GM12878 (cell line): ENCODE measurements around the gene KIF6. TPM values are rescaled to one million over a fixed set of nuclear protein-coding genes. Genes with fewer than 3 reads are reported as not detected.
A peak's percentile ranks its signal among the peaks of the same experiment; 100 is the strongest.
"Not testable (repeated sequence)": the region's sequence is repeated elsewhere in the genome, so short reads cannot be mapped to it uniquely, and the experiment has no call there.

Experiments
- ATAC-seq: fragments of 200-7000 bp; cut with Tn5 transposase; 3 replicates; pipeline ENCODE4 v1.9.1; 2020; ENCODE audit warnings: mild to moderate bottlenecking, moderate library complexity
- BruUV-seq: library from RNA; stranded (reverse); fragments of 400-500 nt; replicated peaks from 2 replicates; lab custom pipeline; 2021; lab: Mats Ljungman, UMichigan
- CTCF ChIA-PET: fragments of 300-600 bp; sonication (Branson Sonifier 250); formaldehyde crosslinking; extraction: SDS; loops from one replicate; lab custom pipeline; 2021; ENCODE audit warnings: inconsistent platforms; lab: Yijun Ruan, JAX
- POLR2A ChIA-PET: fragments of 350-600 bp; formaldehyde crosslinking; extraction: SDS; loops from one replicate; lab custom pipeline; 2021; ENCODE audit warnings: inconsistent platforms; lab: Charles Lee
- RAD21 ChIA-PET: fragments of 300-600 bp; sonication (Branson Sonifier 250); formaldehyde crosslinking; loops from one replicate; lab custom pipeline; 2023; ENCODE audit warnings: antibody characterized with exemption; ENCODE audit not compliant: unreplicated experiment; lab: Charles Lee
- SMC1A ChIA-PET: fragments of 300-600 bp; sonication (Branson Sonifier 250); formaldehyde crosslinking; loops from one replicate; lab custom pipeline; 2023; ENCODE audit not compliant: unreplicated experiment, uncharacterized antibody; lab: Charles Lee
- DNase-seq: peaks from one replicate; pipeline ENCODE4 v3.0.0-alpha.2; 2011; ENCODE audit warnings: low read depth, low spot score
- FAIRE-seq: peaks from 3 replicates; lab custom pipeline; 2011; peaks lifted over from hg19 to GRCh38; lab: Jason Lieb, UNC
- H2AFZ ChIP-seq: 2 replicates; pipeline ENCODE4 v1.6.0; 2011; ENCODE audit warnings: low read depth, low read length, control low read depth; ENCODE audit not compliant: control insufficient read depth
- H3K27ac ChIP-seq: 2 replicates; pipeline ENCODE4 v1.5.1; 2011; ENCODE audit warnings: control low read depth; ENCODE audit not compliant: control insufficient read depth, insufficient read depth
- H3K27me3 ChIP-seq, 2 experiments: replicated peaks in 1 of 2; 2 replicates each; pipeline versions ENCODE4 v1.6.0 to v1.6.1; 2011; ENCODE audit warnings: low read length in 1 of 2; ENCODE audit not compliant: control insufficient read depth in 2 of 2, insufficient read depth in 2 of 2
- H3K36me3 ChIP-seq, 2 experiments: 2 replicates each; pipeline ENCODE4 v1.5.1; 2011; ENCODE audit warnings: low read length in 1 of 2; ENCODE audit not compliant: control insufficient read depth in 2 of 2, insufficient read depth in 2 of 2
- H3K4me1 ChIP-seq: 2 replicates; pipeline ENCODE4 v1.6.1; 2011; ENCODE audit warnings: mild to moderate bottlenecking, low read length, moderate library complexity, mixed read lengths; ENCODE audit not compliant: control insufficient read depth, insufficient read depth
- H3K4me2 ChIP-seq: 2 replicates; pipeline ENCODE4 v1.6.0; 2011; ENCODE audit warnings: control low read depth; ENCODE audit not compliant: control insufficient read depth, insufficient read depth
- H3K4me3 ChIP-seq: fragments of 200-600 bp; sonication (generic); 2 replicates; pipeline ENCODE4 v1.5.1; 2016
- H3K79me2 ChIP-seq: 2 replicates; pipeline ENCODE4 v1.6.0; 2011; ENCODE audit warnings: low read length; ENCODE audit not compliant: control insufficient read depth, insufficient read depth
- H3K9ac ChIP-seq: 2 replicates; pipeline ENCODE4 v1.8.0; 2011; ENCODE audit warnings: low read length, control low read depth, mixed read lengths; ENCODE audit not compliant: control insufficient read depth, insufficient read depth
- H3K9me3 ChIP-seq: replicated peaks from 3 replicates; pipeline ENCODE4 v1.5.1; 2011; ENCODE audit warnings: mild to moderate bottlenecking, low read length; ENCODE audit not compliant: control insufficient read depth, insufficient read depth
- H4K20me1 ChIP-seq: 2 replicates; pipeline ENCODE4 v1.6.0; 2011; ENCODE audit not compliant: control insufficient read depth, insufficient read depth
- CEBPZ ChIP-seq: fragments of 150-350 bp; IDR thresholded peaks from 2 replicates; pipeline ENCODE4 v1.6.1; 2016; ENCODE audit warnings: low read depth, low read length
- ESRRA ChIP-seq: IDR thresholded peaks from 2 replicates; pipeline ENCODE4 v1.6.1; 2012; ENCODE audit warnings: mild to moderate bottlenecking, low read length, improper control_type of control experiment
- EZH2 ChIP-seq: IDR thresholded peaks from 2 replicates; pipeline ENCODE4 v1.6.1; 2012; ENCODE audit warnings: low read depth, mild to moderate bottlenecking, control low read depth, inconsistent platforms, low read length, borderline replicate concordance; ENCODE audit not compliant: control insufficient read depth
- JUNB ChIP-seq: IDR thresholded peaks from 2 replicates; pipeline ENCODE4 v1.6.1; 2016; ENCODE audit warnings: antibody characterized with exemption, mild to moderate bottlenecking
- MYC ChIP-seq: IDR thresholded peaks from 2 replicates; pipeline ENCODE4 v1.6.1; 2011; ENCODE audit warnings: mild to moderate bottlenecking, low read length, moderate library complexity, inconsistent platforms; ENCODE audit not compliant: insufficient read depth, insufficient replicate concordance, insufficient read length, severe bottlenecking
- RAD21 ChIP-seq: IDR thresholded peaks from 2 replicates; pipeline ENCODE4 v1.6.1; 2011; ENCODE audit warnings: mild to moderate bottlenecking, low read depth, low read length, moderate library complexity; ENCODE audit not compliant: insufficient read depth
- SPI1 ChIP-seq: IDR thresholded peaks from 2 replicates; pipeline ENCODE4 v1.6.1; 2011; ENCODE audit warnings: low read depth, mild to moderate bottlenecking, low read length, moderate library complexity, borderline replicate concordance; ENCODE audit not compliant: insufficient read depth
- SUPT20H ChIP-seq: IDR thresholded peaks from 2 replicates; pipeline ENCODE4 v1.6.1; 2011; ENCODE audit warnings: low read depth, mild to moderate bottlenecking, low read length, moderate library complexity, borderline replicate concordance; ENCODE audit not compliant: control insufficient read depth
- ZNF217 ChIP-seq: fragments of 450-650 bp; IDR thresholded peaks from 2 replicates; pipeline ENCODE4 v1.6.1; 2017; ENCODE audit warnings: antibody characterized with exemption, mild to moderate bottlenecking
- WGBS: methylation state at CpG from one replicate; pipeline ENCODE4 v1.1.6; 2016; ENCODE audit warnings: low lambda C conversion rate; ENCODE audit not compliant: insufficient replicate concordance, insufficient coverage; ENCODE audit errors: missing lambda C conversion rate; 5-methylcytosine and 5-hydroxymethylcytosine counted together
- in situ Hi-C: fragments of 300-500 bp; cut with MboI; formaldehyde crosslinking; loops from 9 replicates; pipeline ENCODE4 v1.14.3; 2018; ENCODE audit warnings: mixed read lengths
- intact Hi-C: fragments of 100-400 bp; cut with micrococcal nuclease; formaldehyde crosslinking; loops from one replicate; pipeline ENCODE4 v1.14.2; 2022; ENCODE audit not compliant: unreplicated experiment
- polyA plus RNA-seq, 11 experiments: library from polyadenylated mRNA; depleted of rRNA in 4 of 11; unstranded in 6 of 11; stranded (reverse) in 5 of 11; fragments of >200 nt; fragmentation: Nextera tagmentation in 4 of 11; fragmentation: Illumina TruSeq in 1 of 11; extraction: Ambion mirVana in 4 of 11; extraction: Trizol in 1 of 11; gene quantifications; 1 replicate in 1 of 11; 2 replicates in 10 of 11; pipeline versions ENCODE4 v1.2.1 to v1.2.3, GENCODE V29; 2011 to 2016; ENCODE audit warnings: inconsistent platforms in 2 of 11, missing spikeins in 2 of 11, low read depth in 1 of 11
- total RNA-seq, 4 experiments: library from RNA; depleted of rRNA in 3 of 4; stranded (reverse); fragments of >200 nt in 3 of 4; fragmentation: Illumina TruSeq in 1 of 4; extraction: Trizol in 1 of 4; gene quantifications; 2 replicates each; pipeline versions ENCODE4 v1.2.1 to v1.2.3, GENCODE V29; 2013 to 2021

The KIF6 gene
- total and polyA plus RNA-seq, 10 of the 15 experiments (the other 5 are each of a cell fraction or from before 2014, with no cell fraction given): 0.09 to 1.0 (median 0.28) TPM

DNA sequence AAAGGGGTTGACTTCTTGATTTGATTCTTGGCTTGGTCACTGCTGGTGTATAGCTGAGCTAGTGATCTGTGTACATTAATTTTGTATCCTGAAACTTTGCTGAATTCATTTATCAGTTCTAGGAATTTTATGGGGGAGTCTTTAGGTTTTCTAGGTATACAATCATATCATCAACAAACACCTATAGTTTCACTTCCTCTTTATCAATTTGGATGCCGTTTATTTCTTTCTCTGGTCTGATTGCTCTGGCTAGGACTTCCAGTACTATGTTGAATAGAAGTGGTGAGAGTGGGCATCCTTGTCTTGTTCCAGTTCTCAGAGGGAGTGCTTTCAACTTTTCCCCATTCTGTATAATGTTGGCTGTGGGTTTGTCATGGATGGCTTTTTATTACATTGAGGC lies 245.4 kb downstream of the KIF6 start:
- RAD21 ChIA-PET, H3K27me3 ChIP-seq, DNase-seq, BruUV-seq, H3K4me3 ChIP-seq, H4K20me1 ChIP-seq, H3K9ac ChIP-seq, ATAC-seq, H3K4me1 ChIP-seq, POLR2A ChIA-PET, in situ Hi-C loops, H3K36me3 ChIP-seq, H3K9me3 ChIP-seq, FAIRE-seq, H3K4me2 ChIP-seq, H3K27ac ChIP-seq, H3K79me2 ChIP-seq, H2AFZ ChIP-seq: not testable (repeated sequence)
- ChIA-PET CTCF (interaction anchor here (1.3 kb wide), 1 partner anchor 14 kb away, joined by 3 read pairs; no protein-coding TSS in a partner anchor), SMC1A (interaction anchor here (1.3 kb wide), 1 partner anchor 8 kb away, joined by 4 read pairs; no protein-coding TSS in a partner anchor)
- intact Hi-C loops: loop anchor here (10.0 kb wide), 1 partner anchor 125 kb away; no protein-coding TSS in a partner anchor
- TF ChIP-seq SPI1: peak; percentile 64
- WGBS: 0% methylated on average over 1 of the region's 1 CpG

GRCh38 chr6:39476670-39477069 lies 248.5 kb downstream of the KIF6 start:
- H3K79me2 ChIP-seq: no peaks in the 10 kb centered on the region
- TF ChIP-seq CEBPZ (no peak), SPI1 (no peak), MYC (no peak), ZNF217 (no peak), EZH2 (no peak), ESRRA (no peak), SUPT20H (no peak), JUNB (no peak), RAD21 (no peak)
- TF ChIP-seq, all 136 proteins: peak for 0
- no peaks in the 10 kb centered on the region for H3K27me3 ChIP-seq
- 37% methylated on average over 1 of the region's 1 CpG for WGBS
- RAD21 ChIA-PET: no interaction called here
- CTCF ChIA-PET: no interaction called here
- H3K9ac ChIP-seq: no peak overlapping the region
- POLR2A ChIA-PET: interaction anchor here (1.1 kb wide), 1 partner anchor 85 kb away, joined by 5 read pairs; no protein-coding TSS in a partner anchor
- H3K9me3 ChIP-seq: no peaks in the 10 kb centered on the region
- in situ Hi-C loops: no loop called here
- H3K36me3 ChIP-seq: no peaks in the 10 kb centered on the region
- H3K4me2 ChIP-seq: no peak overlapping the region
- peaks cover 4% of the 10 kb centered on the region; the same call in 1 of the 2 replicates for H3K4me1 ChIP-seq
- BruUV-seq: no TSS peak
- H2AFZ ChIP-seq: no peak overlapping the region
- ATAC-seq: no peak
- FAIRE-seq: no peak
- intact Hi-C loops: loop anchor here (10.0 kb wide), 1 partner anchor 128 kb away; no protein-coding TSS in a partner anchor
- no peak for DNase-seq
- H4K20me1 ChIP-seq: no peaks in the 10 kb centered on the region
- no peak overlapping the region for H3K4me3 ChIP-seq
- SMC1A ChIA-PET: interaction anchor here (1.0 to 2.7 kb wide), 6 partner anchors 9 to 97 kb away, joined by 3 to 11 read pairs (median 4); no protein-coding TSS in a partner anchor
- H3K27ac ChIP-seq: no peak overlapping the region
